Osteoblast (primary cell): ENCODE results near the gene IMPDH2. TPM values are rescaled to one million over a fixed set of nuclear protein-coding genes. Genes with fewer than 3 reads are reported as not detected.
A peak's percentile ranks its signal among the peaks of the same experiment; 100 is the strongest.

ENCODE experiments used
- DNase-seq: peaks from one replicate; pipeline ENCODE4 v3.0.0; 2011; ENCODE audit warnings: low spot score, mixed read lengths; ENCODE audit not compliant: insufficient read length; ENCODE audit errors: missing footprints
- H2AFZ ChIP-seq: 2 replicates; pipeline ENCODE4 v1.6.0; 2011; ENCODE audit warnings: mild to moderate bottlenecking, low read length
- H3K27ac ChIP-seq: 2 replicates; pipeline ENCODE4 v1.5.1; 2011; ENCODE audit warnings: mild to moderate bottlenecking, low read depth, low read length, moderate library complexity
- H3K27me3 ChIP-seq: 2 replicates; pipeline ENCODE4 v1.6.0; 2012; ENCODE audit warnings: mild to moderate bottlenecking, control low read depth, inconsistent platforms, low read length, moderate library complexity; ENCODE audit not compliant: insufficient read depth
- H3K36me3 ChIP-seq: 2 replicates; pipeline ENCODE4 v1.5.1; 2011; ENCODE audit warnings: mild to moderate bottlenecking, low read length, control low read depth, moderate library complexity; ENCODE audit not compliant: insufficient read depth
- H3K4me1 ChIP-seq: 2 replicates; pipeline ENCODE4 v1.5.1; 2011; ENCODE audit warnings: mild to moderate bottlenecking, low read length, control low read depth, moderate library complexity; ENCODE audit not compliant: insufficient read depth
- H3K4me2 ChIP-seq: 2 replicates; pipeline ENCODE4 v1.6.0; 2011; ENCODE audit warnings: mild to moderate bottlenecking, low read length; ENCODE audit not compliant: insufficient read depth
- H3K4me3 ChIP-seq: fragments of 200-600 bp; sonication (generic); 3 replicates; pipeline ENCODE4 v1.5.1; 2012; ENCODE audit warnings: mild to moderate bottlenecking, low read length, inconsistent platforms; ENCODE audit not compliant: insufficient read depth
- H3K79me2 ChIP-seq: 2 replicates; pipeline ENCODE4 v1.6.0; 2012; ENCODE audit warnings: mild to moderate bottlenecking, low read length, control low read depth, inconsistent platforms; ENCODE audit not compliant: insufficient read depth
- H3K9me3 ChIP-seq: 2 replicates; pipeline ENCODE4 v1.5.1; 2011; ENCODE audit warnings: low read depth, low read length, control low read depth
- H4K20me1 ChIP-seq: 2 replicates; pipeline ENCODE4 v1.6.0; 2012; ENCODE audit warnings: mild to moderate bottlenecking, low read length, control low read depth; ENCODE audit not compliant: insufficient read depth
- CTCF ChIP-seq: IDR thresholded peaks from 2 replicates; pipeline ENCODE4 v1.5.1; 2011; ENCODE audit warnings: mild to moderate bottlenecking, low read depth, low read length, moderate library complexity; ENCODE audit errors: extremely low read depth
- total RNA-seq: library from RNA; depleted of rRNA; stranded (reverse); fragments of >200 nt; gene quantifications from 2 replicates; pipeline ENCODE4 v1.2.3, GENCODE V29; 2012

The IMPDH2 gene
- total RNA-seq, 1 donor = 273 TPM

- H4K20me1 ChIP-seq = peaks cover 3% of the 10 kb centered on the region
- peaks cover 76% of the 10 kb centered on the region for H3K36me3 ChIP-seq
- peaks cover 8% of the 10 kb centered on the region for H3K79me2 ChIP-seq
- H3K4me3 ChIP-seq = no peak overlapping the region
- no peaks in the 10 kb centered on the region for H3K27me3 ChIP-seq
- TF ChIP-seq CTCF = no peak
- no peak for DNase-seq
- no peak overlapping the region for H3K27ac ChIP-seq
- peaks cover 10% of the 10 kb centered on the region for H3K4me1 ChIP-seq
- no peak overlapping the region for H2AFZ ChIP-seq
- no peaks in the 10 kb centered on the region for H3K9me3 ChIP-seq
- no peak overlapping the region for H3K4me2 ChIP-seq
Measured at GRCh38 chr3:49034650-49035049, 5.5 kb upstream of the IMPDH2 start.

GRCh38 chr3:49032646-49033304 is 3.6 kb upstream of the IMPDH2 start:
- DNase-seq = no peak
- Histone ChIP-seq H3K27me3 (no peaks in the 10 kb centered on the region), H3K4me1 (peaks cover 26% of the 10 kb centered on the region), H3K4me2 (no peak overlapping the region), H2AFZ (no peak overlapping the region), H3K9me3 (no peaks in the 10 kb centered on the region), H4K20me1 (peaks cover 10% of the 10 kb centered on the region), H3K4me3 (no peak overlapping the region), H3K79me2 (peaks cover 23% of the 10 kb centered on the region), H3K36me3 (peaks cover 66% of the 10 kb centered on the region), H3K27ac (peak overlapping the region; percentile 13)
- no peak for TF ChIP-seq CTCF

GRCh38 chr3:49030321-49030720 is 1.1 kb upstream of the IMPDH2 start:
- Histone ChIP-seq H3K4me2 (no peak overlapping the region), H3K4me3 (no peak overlapping the region), H3K27me3 (no peaks in the 10 kb centered on the region), H3K36me3 (peaks cover 74% of the 10 kb centered on the region), H2AFZ (no peak overlapping the region), H4K20me1 (peaks cover 7% of the 10 kb centered on the region), H3K4me1 (peaks cover 36% of the 10 kb centered on the region), H3K9me3 (no peaks in the 10 kb centered on the region), H3K79me2 (peaks cover 45% of the 10 kb centered on the region), H3K27ac (no peak overlapping the region)
- no peak for TF ChIP-seq CTCF
- no peak for DNase-seq

- H3K79me2 ChIP-seq = peaks cover 49% of the 10 kb centered on the region
- H2AFZ ChIP-seq = peak overlapping the region; percentile 80
- peaks cover 74% of the 10 kb centered on the region for H3K36me3 ChIP-seq
- H3K27me3 ChIP-seq = no peaks in the 10 kb centered on the region
- no peak for TF ChIP-seq CTCF
- H3K27ac ChIP-seq = peak overlapping the region; percentile 89
- H3K9me3 ChIP-seq = no peaks in the 10 kb centered on the region
- peaks cover 36% of the 10 kb centered on the region for H3K4me1 ChIP-seq
- no peak for DNase-seq
- peak overlapping the region; percentile 89 for H3K4me2 ChIP-seq
- H3K4me3 ChIP-seq = peak overlapping the region; percentile 92
- H4K20me1 ChIP-seq = peaks cover 10% of the 10 kb centered on the region
Measured at GRCh38 chr3:49029563-49029884, 326 bp upstream of the IMPDH2 start.
